Amygdala (tissue), 56 donors: Measurements from ENCODE around the gene PEX7.
"Not testable (repeated sequence)": the region's sequence is repeated elsewhere in the genome, so short reads cannot be mapped to it uniquely, and the experiment has no call there.

Experiments used
- DNase-seq, 56 donors: peaks; one replicate each; lab custom pipeline; 2025; lab: John Stamatoyannopoulos, UW

The PEX7 gene

DNA sequence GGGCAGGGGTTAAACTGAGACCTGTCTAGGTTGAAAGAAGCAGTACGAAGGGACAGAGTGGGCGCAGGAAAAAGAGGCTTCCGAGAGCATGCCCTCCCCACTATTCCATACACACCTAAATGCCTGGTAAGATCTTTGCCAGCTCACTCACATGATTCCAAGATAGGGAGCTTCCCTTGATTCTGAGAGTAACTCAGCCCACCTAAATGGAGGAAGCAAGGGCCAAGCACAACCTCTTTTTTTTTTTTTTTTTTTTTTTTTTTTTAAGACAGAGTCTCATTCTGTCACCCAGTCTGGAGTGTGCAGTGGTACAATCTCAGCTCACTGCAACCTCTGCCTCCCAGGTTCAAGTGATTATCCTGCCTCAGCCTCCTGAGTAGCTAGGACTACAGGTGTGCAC lies 33.0 kb upstream of the PEX7 start:
- not testable (repeated sequence) for DNase-seq

- DNase-seq, result no peak
Observed at GRCh38 chr6:136790411-136791295, 31.7 kb upstream of the PEX7 start.

GRCh38 chr6:136791296-136792094 lies 30.9 kb upstream of the PEX7 start:
- peak in 32 of 56 donors; percentile 2 to 57 (median 32) for DNase-seq

- no peak for DNase-seq
Observed at GRCh38 chr6:136792095-136792409, 30.3 kb upstream of the PEX7 start.

DNA sequence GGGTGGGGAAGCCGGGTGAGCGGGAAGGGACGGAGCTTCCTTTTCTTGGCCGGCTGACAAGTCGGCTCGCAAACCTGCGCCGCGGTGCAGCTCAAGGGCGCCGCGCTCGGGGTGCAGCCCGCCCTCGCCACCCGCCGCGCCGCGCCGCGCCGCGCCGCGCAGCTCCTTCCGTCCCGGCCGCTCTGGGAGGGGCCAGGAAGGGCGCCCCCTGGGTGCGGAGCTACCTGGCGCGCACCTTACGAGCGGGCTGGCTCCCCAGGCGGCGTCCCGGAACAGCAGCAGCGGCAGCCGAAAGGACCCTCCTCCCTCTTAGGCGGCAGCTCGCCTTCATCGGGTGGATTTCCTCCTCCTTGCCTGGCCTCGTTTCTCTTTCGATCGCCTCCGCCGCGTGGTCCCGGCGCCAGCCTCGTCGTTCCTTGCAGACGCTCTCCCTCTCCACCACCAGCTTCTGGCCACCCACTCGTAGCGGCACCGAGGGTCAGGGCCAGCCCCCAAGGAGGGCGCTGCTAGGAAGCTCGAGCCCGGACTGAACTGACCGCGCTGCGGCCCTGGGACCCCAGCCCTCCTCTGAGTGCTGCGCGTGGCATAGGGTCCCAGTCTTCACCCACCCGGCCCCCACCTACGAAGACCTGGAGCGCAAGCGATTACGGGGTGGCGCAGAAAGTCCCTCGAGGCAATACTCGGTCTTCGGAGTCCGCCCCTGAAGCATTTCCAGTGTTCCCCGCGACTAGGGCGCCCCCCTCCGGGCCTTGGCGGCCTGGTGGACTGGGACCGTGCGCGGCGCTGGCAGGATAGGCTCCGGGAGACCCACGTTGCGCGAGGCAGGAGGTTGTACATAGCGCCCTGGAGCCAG lies 29.8 kb upstream of the PEX7 start, which contains the start of gene MAP3K5:
Gene MAP3K5 (minus strand): TSS at position 68 of the 853 bp plus-strand sequence. CDS start 320 bp downstream, outside the sequence.
- peak in 55 of 56 donors; percentile 19 to 89 (median 74) for DNase-seq

DNA sequence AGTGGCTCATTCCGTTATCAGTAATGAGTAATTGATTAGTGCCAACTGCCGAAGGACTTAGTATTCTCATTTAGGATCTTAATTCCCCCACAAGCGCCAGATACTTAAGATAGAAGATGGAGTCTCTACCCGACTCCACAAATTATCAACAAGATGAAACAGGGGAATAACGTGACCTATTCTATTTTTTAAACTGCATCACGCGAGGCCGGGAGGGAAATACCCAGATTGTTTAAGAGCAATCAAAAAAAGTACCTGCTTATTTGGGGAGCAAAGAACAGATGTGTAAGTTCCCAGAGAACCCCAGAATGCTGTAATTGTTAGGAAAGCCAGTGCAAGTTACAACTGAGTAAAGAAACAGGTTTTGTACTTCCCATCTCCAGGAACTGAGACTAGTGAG lies 29.0 kb upstream of the PEX7 start:
- DNase-seq, result no peak

- no peak for DNase-seq
Observed at GRCh38 chr6:136795386-136795785, 27.0 kb upstream of the PEX7 start.

DNA sequence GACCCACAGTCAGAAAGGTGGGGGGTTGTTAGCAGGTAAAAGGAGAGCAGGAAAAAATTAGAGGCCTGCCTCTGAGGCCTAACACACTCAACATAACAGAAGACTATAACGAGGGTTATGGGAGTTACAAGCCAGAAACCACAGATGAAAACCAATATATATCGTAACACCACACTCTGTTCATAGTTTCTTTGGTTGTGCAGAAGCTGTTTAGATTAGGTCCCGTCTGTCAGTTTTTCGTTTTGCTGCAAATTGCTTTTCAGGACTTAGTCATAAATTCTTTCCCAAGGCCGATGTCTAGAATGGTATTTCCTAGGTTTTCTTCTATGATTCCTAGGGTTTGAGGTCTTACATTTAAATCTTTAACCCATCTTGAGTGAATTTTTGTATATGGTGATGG lies 26.4 kb upstream of the PEX7 start:
- DNase-seq, result no peak

DNA sequence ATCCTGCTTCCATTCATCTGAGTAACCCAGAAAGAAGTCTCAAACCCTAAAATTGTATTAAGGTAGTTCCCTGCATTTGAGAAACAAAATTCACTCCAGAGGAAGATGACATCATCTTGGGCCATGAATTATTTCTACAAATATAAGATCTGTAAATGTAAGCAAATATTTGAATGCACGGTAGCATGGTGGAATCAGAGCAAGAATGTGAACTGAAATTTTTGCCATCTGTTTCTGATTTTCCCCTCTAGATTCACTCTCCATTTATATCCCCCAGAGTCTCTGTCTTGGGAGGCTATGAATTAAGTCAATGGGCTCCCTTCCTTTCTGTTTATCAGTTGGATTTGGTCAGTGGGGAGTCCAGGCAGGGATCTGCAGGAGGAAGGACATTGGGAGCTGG lies 24.3 kb upstream of the PEX7 start:
- no peak for DNase-seq

DNA sequence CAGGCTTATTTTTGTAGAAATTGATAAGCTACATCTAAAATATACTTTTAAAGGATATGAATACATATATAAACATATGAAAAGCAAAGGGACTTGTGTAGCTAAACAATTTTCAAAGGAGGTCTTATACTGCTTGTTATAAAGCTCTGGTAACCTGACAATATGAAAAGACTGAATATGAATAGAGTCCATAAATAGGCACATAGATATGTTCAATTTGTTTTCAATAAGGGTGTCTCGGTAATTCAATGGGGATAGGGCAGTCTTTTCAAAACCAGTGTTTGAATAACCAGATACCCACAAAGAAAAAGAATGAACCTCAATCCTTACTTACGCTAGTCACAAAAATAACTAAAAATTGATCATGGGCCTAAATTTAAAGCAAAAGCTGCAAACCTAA lies 20.8 kb upstream of the PEX7 start:
- no peak for DNase-seq

GRCh38 chr6:136803608-136804007 lies 18.8 kb upstream of the PEX7 start:
- no peak for DNase-seq

- DNase-seq, result no peak
Observed at GRCh38 chr6:136809091-136809860, 13.1 kb upstream of the PEX7 start.

GRCh38 chr6:136811272-136811671 lies 11.1 kb upstream of the PEX7 start:
- DNase-seq, result no peak

- no peak for DNase-seq
Observed at GRCh38 chr6:136812174-136812573, 10.2 kb upstream of the PEX7 start.

DNA sequence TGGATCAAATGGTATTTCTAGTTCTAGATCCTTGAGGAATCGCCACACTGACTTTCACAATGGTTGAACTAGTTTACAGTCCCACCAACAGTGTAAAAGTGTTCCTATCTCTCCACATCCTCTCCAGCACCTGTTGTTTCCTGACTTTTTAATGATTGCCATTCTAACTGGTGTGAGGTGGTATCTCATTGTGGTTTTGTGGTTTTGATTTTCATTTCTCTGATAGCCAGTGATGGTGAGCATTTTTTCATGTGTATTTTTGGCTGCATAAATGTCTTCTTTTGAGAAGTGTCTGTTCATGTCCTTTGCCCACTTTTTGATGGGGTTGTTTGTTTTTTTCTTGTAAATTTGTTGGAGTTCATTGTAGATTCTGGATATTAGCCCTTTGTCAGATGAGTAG lies 6.8 kb upstream of the PEX7 start:
- DNase-seq, result not testable (repeated sequence)

DNA sequence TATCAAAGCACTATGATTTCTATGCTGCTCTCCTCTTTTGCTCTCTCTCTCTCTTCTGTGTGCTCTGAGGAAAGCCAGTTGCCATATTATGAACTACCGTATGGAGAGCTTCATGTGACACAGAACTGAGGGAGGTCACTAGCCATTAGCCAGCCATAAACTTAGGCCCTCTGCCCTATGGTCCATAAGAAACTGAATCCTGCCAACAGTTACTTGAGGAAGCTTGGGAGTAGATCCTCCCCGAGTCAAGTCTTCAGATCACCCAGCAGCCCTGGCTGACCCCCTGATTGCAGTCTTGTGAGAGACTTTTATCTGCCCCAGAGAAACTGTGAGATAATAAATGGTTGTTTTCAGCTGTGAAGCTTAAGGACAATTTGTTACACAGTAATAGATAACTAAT lies 5.7 kb upstream of the PEX7 start:
- DNase-seq, result no peak

- no peak for DNase-seq
Observed at GRCh38 chr6:136820561-136820960, 1.8 kb upstream of the PEX7 start.

GRCh38 chr6:136822046-136822375 lies 381 bp upstream of the PEX7 start:
- DNase-seq, result peak in 12 of 56 donors; percentile 13 to 69 (median 37)

DNA sequence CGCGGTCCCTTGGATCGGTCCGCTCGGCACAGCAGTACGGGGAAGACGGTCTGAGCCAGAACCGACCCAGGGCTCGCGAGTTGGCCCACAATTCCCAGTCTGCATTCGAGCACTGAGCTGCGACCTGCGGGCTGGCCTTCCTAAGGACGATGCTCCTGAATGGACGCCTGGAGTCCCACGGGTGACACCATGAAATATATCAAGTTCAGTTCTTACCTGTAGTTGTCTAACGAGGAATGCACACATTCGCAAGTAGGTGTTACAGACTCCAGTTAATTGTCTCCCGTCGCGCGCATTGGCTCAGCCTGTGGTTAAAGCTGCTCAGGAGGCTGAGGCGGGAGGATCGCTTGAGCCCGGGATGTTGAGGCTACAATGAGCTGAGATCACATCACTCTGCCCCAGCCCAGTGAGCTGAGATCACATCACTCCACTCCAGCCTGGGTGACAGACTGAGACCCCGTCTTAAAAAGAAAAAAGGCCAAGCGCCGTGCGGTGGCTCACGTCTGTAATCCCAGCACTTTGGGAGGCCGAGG lies 802 bp downstream of the PEX7 start:
- peak in 1 of 56 donors; percentile 21 for DNase-seq

DNA sequence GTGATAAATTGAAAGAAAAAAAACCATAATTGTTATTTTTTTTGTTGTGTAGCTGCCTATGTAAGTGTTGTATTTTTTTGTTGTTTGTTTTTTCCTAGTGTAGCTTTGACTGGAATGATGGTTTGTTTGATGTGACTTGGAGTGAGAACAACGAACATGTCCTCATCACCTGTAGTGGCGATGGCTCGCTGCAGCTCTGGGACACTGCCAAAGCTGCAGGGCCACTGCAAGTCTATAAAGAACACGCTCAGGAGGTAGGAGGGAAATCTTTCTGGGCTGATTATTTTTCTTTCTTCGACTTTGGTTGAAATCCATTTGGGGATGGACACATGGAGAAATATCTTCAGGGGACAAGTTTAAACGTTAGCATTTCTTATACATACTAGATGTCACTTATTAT lies 3.8 kb downstream of the PEX7 start:
- no peak for DNase-seq
